GM23338 (cell line): ENCODE results near the gene SRGAP1. TPM values are rescaled to one million over a fixed set of nuclear protein-coding genes. Genes with fewer than 3 reads are reported as not detected.

Source experiments
- ATAC-seq: fragments of 200-7000 bp; cut with Tn5 transposase; 3 replicates; pipeline ENCODE4 v1.9.1; 2020
- DNase-seq: peaks from one replicate; pipeline ENCODE4 v3.0.0-alpha.2; 2015; ENCODE audit warnings: low spot score
- H2AFZ ChIP-seq: fragments of 200-600 bp; sonication (generic); 2 replicates; pipeline ENCODE4 v1.8.0; 2016; ENCODE audit warnings: antibody characterized with exemption, mild to moderate bottlenecking, moderate library complexity
- H3F3A ChIP-seq: fragments of 200-600 bp; sonication (generic); replicated peaks from 2 replicates; pipeline ENCODE4 v1.8.0; 2017; ENCODE audit warnings: antibody characterized with exemption, mixed run types, low read depth
- H3K27ac ChIP-seq: fragments of 200-600 bp; sonication (generic); 2 replicates; pipeline ENCODE4 v1.6.1; 2016; ENCODE audit warnings: low read depth
- H3K27me3 ChIP-seq: fragments of 200-600 bp; sonication (generic); 2 replicates; pipeline ENCODE4 v1.8.0; 2016; ENCODE audit warnings: mild to moderate bottlenecking, mixed run types, moderate library complexity; ENCODE audit not compliant: insufficient read depth
- H3K36me3 ChIP-seq: fragments of 200-600 bp; sonication (generic); 2 replicates; pipeline ENCODE4 v1.8.0; 2016; ENCODE audit warnings: mild to moderate bottlenecking; ENCODE audit not compliant: insufficient read depth
- H3K4me1 ChIP-seq: fragments of 200-600 bp; sonication (generic); 2 replicates; pipeline ENCODE4 v1.8.0; 2016; ENCODE audit warnings: mild to moderate bottlenecking, moderate library complexity; ENCODE audit not compliant: insufficient read depth
- H3K4me2 ChIP-seq: fragments of 200-600 bp; sonication (generic); 2 replicates; pipeline ENCODE4 v1.7.1; 2017; ENCODE audit warnings: mixed run types
- H3K4me3 ChIP-seq: fragments of 200-600 bp; sonication (generic); 2 replicates; pipeline ENCODE4 v1.6.1; 2016; ENCODE audit warnings: mixed run types
- H3K79me2 ChIP-seq: fragments of 200-600 bp; sonication (generic); replicated peaks from 2 replicates; pipeline ENCODE4 v1.8.0; 2017; ENCODE audit warnings: mild to moderate bottlenecking; ENCODE audit not compliant: insufficient read depth
- H3K9me2 ChIP-seq: fragments of 200-600 bp; sonication (generic); 2 replicates; pipeline ENCODE4 v1.8.0; 2017; ENCODE audit not compliant: insufficient read depth
- H4K20me1 ChIP-seq: fragments of 200-600 bp; sonication (generic); replicated peaks from 2 replicates; pipeline ENCODE4 v1.8.0; 2017; ENCODE audit warnings: mild to moderate bottlenecking; ENCODE audit not compliant: insufficient read depth
- H3K27ac Mint-ChIP-seq: 2 replicates; pipeline ENCODE4 v1.8.0; 2020; ENCODE audit warnings: inconsistent platforms, mild to moderate bottlenecking, moderate library complexity, mixed read lengths
- H3K27me3 Mint-ChIP-seq: 3 replicates; pipeline ENCODE4 v1.8.0; 2022; ENCODE audit warnings: low read depth, mild to moderate bottlenecking, moderate library complexity, mixed read lengths, inconsistent platforms; ENCODE audit not compliant: insufficient read depth, poor library complexity
- H3K36me3 Mint-ChIP-seq: 3 replicates; pipeline ENCODE4 v1.8.0; 2021; ENCODE audit warnings: low read depth, mild to moderate bottlenecking, inconsistent platforms, moderate library complexity, mixed read lengths
- H3K4me1 Mint-ChIP-seq: 3 replicates; pipeline ENCODE4 v1.8.0; 2020; ENCODE audit warnings: mild to moderate bottlenecking, inconsistent platforms, mixed read lengths
- H3K4me3 Mint-ChIP-seq: 3 replicates; pipeline ENCODE4 v1.8.0; 2021; ENCODE audit warnings: moderate library complexity, mild to moderate bottlenecking, inconsistent platforms, mixed read lengths
- H3K9me3 Mint-ChIP-seq: 3 replicates; pipeline ENCODE4 v1.8.0; 2020; ENCODE audit warnings: moderate library complexity, mild to moderate bottlenecking, inconsistent platforms, mixed read lengths
- CREB1 ChIP-seq: fragments of 250-450 bp; sonication (Bioruptor Pico); IDR thresholded peaks from 2 replicates; pipeline ENCODE4 v1.5.0; 2020; ENCODE audit warnings: low read depth, mild to moderate bottlenecking, moderate library complexity
- CTCF ChIP-seq, 2 experiments: fragments of 200-600 bp in 1 of 2; sonication (generic) in 1 of 2; conservative IDR thresholded peaks; 2 replicates each; pipeline versions ENCODE4 v1.5.1 to v1.6.1; 2016 to 2017; ENCODE audit warnings: antibody characterized with exemption in 2 of 2, low read depth in 2 of 2, mild to moderate bottlenecking in 2 of 2, moderate library complexity in 1 of 2
- EZH2 ChIP-seq: fragments of 200-600 bp; sonication (generic); IDR thresholded peaks from one replicate; pipeline ENCODE4 v1.8.0; 2017; ENCODE audit warnings: antibody characterized with exemption, mild to moderate bottlenecking, low read depth; ENCODE audit not compliant: unreplicated experiment
- EZH2phosphoT487 ChIP-seq: fragments of 200-600 bp; sonication (generic); IDR thresholded peaks from one replicate; pipeline ENCODE4 v1.8.1; 2018; ENCODE audit warnings: antibody characterized with exemption; ENCODE audit not compliant: unreplicated experiment
- JUNB ChIP-seq: IDR thresholded peaks from one replicate; pipeline ENCODE4 v1.6.1; 2016; ENCODE audit warnings: antibody characterized with exemption; ENCODE audit not compliant: unreplicated experiment
- NANOG ChIP-seq: IDR thresholded peaks from 2 replicates; pipeline ENCODE4 v1.6.1; 2016; ENCODE audit warnings: antibody characterized with exemption, borderline replicate concordance
- POLR2AphosphoS5 ChIP-seq: IDR thresholded peaks from 2 replicates; pipeline ENCODE4 v1.6.1; 2016; ENCODE audit warnings: antibody characterized with exemption, low read depth
- STAT1 ChIP-seq: IDR thresholded peaks from one replicate; pipeline ENCODE4 v1.6.1; 2016; ENCODE audit warnings: antibody characterized with exemption; ENCODE audit not compliant: unreplicated experiment
- ZNF114 ChIP-seq: fragments of 250-450 bp; sonication (Bioruptor Pico); IDR thresholded peaks from 2 replicates; pipeline ENCODE4 v1.5.0; 2020; ENCODE audit warnings: mild to moderate bottlenecking, moderate library complexity
- ZNF331 ChIP-seq: fragments of 250-450 bp; sonication (Bioruptor Pico); IDR thresholded peaks from 2 replicates; pipeline ENCODE4 v1.5.0; 2020; ENCODE audit warnings: low read depth, mild to moderate bottlenecking, moderate library complexity
- polyA plus RNA-seq: library from polyadenylated mRNA; unstranded; fragments of >200 nt; fragmentation: Nextera tagmentation; extraction: Ambion mirVana; gene quantifications from 2 replicates; pipeline ENCODE4 v1.2.1, GENCODE V29; 2016
- total RNA-seq: library from RNA; depleted of rRNA; stranded (reverse); fragments of >200 nt; shearing (Covaris generic); gene quantifications from 2 replicates; pipeline ENCODE4 v1.2.3, GENCODE V29; 2014
- TF ChIP-seq, protein P1 (sequence below): IDR thresholded peaks from one replicate; pipeline ENCODE4 v1.6.1; 2018; ENCODE audit warnings: antibody characterized with exemption; ENCODE audit not compliant: unreplicated experiment
- TF ChIP-seq, protein P2 (sequence below): IDR thresholded peaks from 2 replicates; pipeline ENCODE4 v1.6.1; 2016; ENCODE audit warnings: antibody characterized with exemption

SRGAP1 gene
- total and polyA plus RNA-seq, 2 experiments from 2014 or later, result 6.1 to 8.1 TPM

DNA sequence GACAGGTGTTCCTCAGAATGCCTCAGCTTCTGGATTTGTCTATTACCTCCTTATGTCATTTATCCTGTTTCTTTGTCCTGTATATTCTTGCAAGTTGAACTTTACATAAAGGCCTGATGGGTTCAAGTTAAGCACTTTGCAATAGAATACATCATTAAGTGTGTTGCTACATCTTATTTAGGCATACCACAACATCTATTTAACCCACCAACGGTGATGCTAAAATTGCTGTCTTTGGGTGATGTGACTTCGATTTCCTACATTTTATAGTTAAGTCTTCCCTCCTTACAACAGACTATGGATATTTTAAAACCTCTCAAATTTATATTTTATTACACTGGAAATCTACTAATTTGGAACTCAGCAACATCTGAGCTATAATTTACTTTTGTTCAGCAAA lies 206.6 kb downstream of the SRGAP1 start (continued):
- TF ChIP-seq, protein P1, sequence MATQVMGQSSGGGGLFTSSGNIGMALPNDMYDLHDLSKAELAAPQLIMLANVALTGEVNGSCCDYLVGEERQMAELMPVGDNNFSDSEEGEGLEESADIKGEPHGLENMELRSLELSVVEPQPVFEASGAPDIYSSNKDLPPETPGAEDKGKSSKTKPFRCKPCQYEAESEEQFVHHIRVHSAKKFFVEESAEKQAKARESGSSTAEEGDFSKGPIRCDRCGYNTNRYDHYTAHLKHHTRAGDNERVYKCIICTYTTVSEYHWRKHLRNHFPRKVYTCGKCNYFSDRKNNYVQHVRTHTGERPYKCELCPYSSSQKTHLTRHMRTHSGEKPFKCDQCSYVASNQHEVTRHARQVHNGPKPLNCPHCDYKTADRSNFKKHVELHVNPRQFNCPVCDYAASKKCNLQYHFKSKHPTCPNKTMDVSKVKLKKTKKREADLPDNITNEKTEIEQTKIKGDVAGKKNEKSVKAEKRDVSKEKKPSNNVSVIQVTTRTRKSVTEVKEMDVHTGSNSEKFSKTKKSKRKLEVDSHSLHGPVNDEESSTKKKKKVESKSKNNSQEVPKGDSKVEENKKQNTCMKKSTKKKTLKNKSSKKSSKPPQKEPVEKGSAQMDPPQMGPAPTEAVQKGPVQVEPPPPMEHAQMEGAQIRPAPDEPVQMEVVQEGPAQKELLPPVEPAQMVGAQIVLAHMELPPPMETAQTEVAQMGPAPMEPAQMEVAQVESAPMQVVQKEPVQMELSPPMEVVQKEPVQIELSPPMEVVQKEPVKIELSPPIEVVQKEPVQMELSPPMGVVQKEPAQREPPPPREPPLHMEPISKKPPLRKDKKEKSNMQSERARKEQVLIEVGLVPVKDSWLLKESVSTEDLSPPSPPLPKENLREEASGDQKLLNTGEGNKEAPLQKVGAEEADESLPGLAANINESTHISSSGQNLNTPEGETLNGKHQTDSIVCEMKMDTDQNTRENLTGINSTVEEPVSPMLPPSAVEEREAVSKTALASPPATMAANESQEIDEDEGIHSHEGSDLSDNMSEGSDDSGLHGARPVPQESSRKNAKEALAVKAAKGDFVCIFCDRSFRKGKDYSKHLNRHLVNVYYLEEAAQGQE, result no peak
- no peak for TF ChIP-seq EZH2phosphoT487
- TF ChIP-seq STAT1, result no peak
- no peak for TF ChIP-seq ZNF331
- TF ChIP-seq, protein P2, sequence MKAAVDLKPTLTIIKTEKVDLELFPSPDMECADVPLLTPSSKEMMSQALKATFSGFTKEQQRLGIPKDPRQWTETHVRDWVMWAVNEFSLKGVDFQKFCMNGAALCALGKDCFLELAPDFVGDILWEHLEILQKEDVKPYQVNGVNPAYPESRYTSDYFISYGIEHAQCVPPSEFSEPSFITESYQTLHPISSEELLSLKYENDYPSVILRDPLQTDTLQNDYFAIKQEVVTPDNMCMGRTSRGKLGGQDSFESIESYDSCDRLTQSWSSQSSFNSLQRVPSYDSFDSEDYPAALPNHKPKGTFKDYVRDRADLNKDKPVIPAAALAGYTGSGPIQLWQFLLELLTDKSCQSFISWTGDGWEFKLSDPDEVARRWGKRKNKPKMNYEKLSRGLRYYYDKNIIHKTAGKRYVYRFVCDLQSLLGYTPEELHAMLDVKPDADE, result no peak
- no peak for TF ChIP-seq EZH2
- TF ChIP-seq CREB1 (CRISPR knock-in tag), result no peak
- no peak for TF ChIP-seq ZNF114 (CRISPR knock-in tag)
- no peak for TF ChIP-seq JUNB

GRCh38 chr12:64053117-64053516 lies 208.6 kb downstream of the SRGAP1 start:
- Mint-ChIP-seq H3K4me3 (no peak overlapping the region), H3K36me3 (peaks cover 9% of the 10 kb centered on the region), H3K4me1 (no peaks in the 10 kb centered on the region), H3K27me3 (no peaks in the 10 kb centered on the region), H3K27ac (no peak overlapping the region), H3K9me3 (no peaks in the 10 kb centered on the region)
- Histone ChIP-seq H3K4me1 (no peaks in the 10 kb centered on the region), H3K9me2 (no peaks in the 10 kb centered on the region), H3K4me3 (no peak overlapping the region), H3K4me2 (no peak overlapping the region), H3K27ac (no peak overlapping the region), H3F3A (no peaks in the 10 kb centered on the region), H3K79me2 (no peaks in the 10 kb centered on the region), H3K36me3 (no peaks in the 10 kb centered on the region), H4K20me1 (no peaks in the 10 kb centered on the region), H3K27me3 (no peaks in the 10 kb centered on the region), H2AFZ (no peak overlapping the region)
- DNase-seq (no peak), ATAC-seq (no peak)
- TF ChIP-seq ZNF331 (no peak), JUNB (no peak), POLR2AphosphoS5 (no peak), ZNF114 (CRISPR knock-in tag) (no peak), EZH2 (no peak), STAT1 (no peak), EZH2phosphoT487 (no peak), NANOG (no peak), CTCF (conservative IDR thresholded peaks at IDR 0.05; ENCODE audit: low read depth in 2 of 2) (no peak), CREB1 (CRISPR knock-in tag) (no peak)
- TF ChIP-seq, protein P2, result no peak
- TF ChIP-seq, protein P1, result no peak
